Osteocyte (in vitro differentiated cells): Measurements from ENCODE around the gene UBE2F. TPM values are rescaled to one million over a fixed set of nuclear protein-coding genes. Genes with fewer than 3 reads are reported as not detected.

Experiments
- DNase-seq: peaks from one replicate; pipeline ENCODE4 v3.0.0; 2021; ENCODE audit warnings: mixed read lengths; ENCODE audit not compliant: unreplicated experiment; ENCODE audit errors: extremely low spot score
- H3K27ac Mint-ChIP-seq: one replicate; pipeline ENCODE4 v1.8.0; 2021; ENCODE audit warnings: mild to moderate bottlenecking, mixed read lengths; ENCODE audit not compliant: unreplicated experiment
- H3K27me3 Mint-ChIP-seq: one replicate; pipeline ENCODE4 v1.8.0; 2021; ENCODE audit warnings: mixed read lengths; ENCODE audit not compliant: unreplicated experiment
- H3K36me3 Mint-ChIP-seq: one replicate; pipeline ENCODE4 v1.8.0; 2021; ENCODE audit warnings: mixed read lengths; ENCODE audit not compliant: unreplicated experiment
- H3K4me1 Mint-ChIP-seq: one replicate; pipeline ENCODE4 v1.8.0; 2021; ENCODE audit warnings: mixed read lengths; ENCODE audit not compliant: unreplicated experiment
- H3K4me3 Mint-ChIP-seq: one replicate; pipeline ENCODE4 v1.8.0; 2021; ENCODE audit warnings: mild to moderate bottlenecking, moderate library complexity, mixed read lengths; ENCODE audit not compliant: unreplicated experiment
- H3K9me3 Mint-ChIP-seq: one replicate; pipeline ENCODE4 v1.8.0; 2021; ENCODE audit warnings: mixed read lengths; ENCODE audit not compliant: unreplicated experiment
- CTCF ChIP-seq: fragments of 200-600 bp; sonication (generic); IDR thresholded peaks from 2 replicates; pipeline ENCODE4 v1.5.0; 2021; ENCODE audit warnings: antibody characterized with exemption, mild to moderate bottlenecking, moderate library complexity
- total RNA-seq: library from RNA; stranded (reverse); gene quantifications from 2 replicates; pipeline ENCODE4 v1.2.1, GENCODE V29; 2021

Gene UBE2F
- total RNA-seq, 1 donor from 2014 or later: 54.3 TPM

GRCh38 chr2:237982039-237982725 is 15.4 kb downstream of the UBE2F start:
- Mint-ChIP-seq H3K36me3 (peaks cover 11% of the 10 kb centered on the region), H3K27me3 (no peaks in the 10 kb centered on the region), H3K9me3 (no peaks in the 10 kb centered on the region), H3K4me3 (no peak overlapping the region), H3K4me1 (peaks cover 28% of the 10 kb centered on the region), H3K27ac (no peak overlapping the region)
- no peak for DNase-seq
- TF ChIP-seq CTCF: no peak

- no peaks in the 10 kb centered on the region for H3K9me3 Mint-ChIP-seq
These were observed 17.1 kb downstream of the UBE2F start for GRCh38 chr2:237983922-237984321.

GRCh38 chr2:237987268-237987667 is 20.5 kb downstream of the UBE2F start:
- peaks cover 7% of the 10 kb centered on the region for H3K4me1 Mint-ChIP-seq
- no peak for TF ChIP-seq CTCF

More at GRCh38 chr2:237983922-237984321, 17.1 kb downstream of the UBE2F start:
- Mint-ChIP-seq H3K4me1 (peaks cover 16% of the 10 kb centered on the region), H3K27me3 (no peaks in the 10 kb centered on the region), H3K27ac (peak overlapping the region; percentile 42), H3K4me3 (no peak overlapping the region), H3K36me3 (peaks cover 11% of the 10 kb centered on the region)
- peak; percentile 49 for DNase-seq
- no peak for TF ChIP-seq CTCF

DNA sequence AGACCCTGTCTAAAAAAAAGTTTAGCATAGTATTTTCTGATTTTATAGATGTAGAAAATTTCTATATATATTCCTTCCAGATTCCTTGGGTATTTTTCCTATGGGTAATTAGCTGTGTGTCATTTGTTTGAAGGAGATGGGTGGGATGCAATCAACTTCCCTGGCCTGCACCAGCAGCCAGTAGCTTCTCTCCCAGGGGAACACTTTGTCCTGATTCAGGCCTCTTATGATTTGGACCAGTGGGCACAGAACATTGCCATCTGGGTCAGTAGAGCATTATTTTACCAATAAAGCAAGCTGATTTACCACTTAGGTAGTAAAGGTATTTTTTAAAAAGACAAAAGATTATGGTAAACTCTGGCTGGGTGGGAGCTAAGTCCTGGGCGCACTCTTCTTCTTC is 26.9 kb downstream of the UBE2F start:
- Mint-ChIP-seq H3K27ac (no peak overlapping the region), H3K9me3 (no peaks in the 10 kb centered on the region)

More at GRCh38 chr2:237987268-237987667, 20.5 kb downstream of the UBE2F start:
- no peak overlapping the region for H3K4me3 Mint-ChIP-seq
- no peak for DNase-seq
- H3K27me3 Mint-ChIP-seq: no peaks in the 10 kb centered on the region
- no peaks in the 10 kb centered on the region for H3K9me3 Mint-ChIP-seq
- peaks cover 13% of the 10 kb centered on the region for H3K36me3 Mint-ChIP-seq
- no peak overlapping the region for H3K27ac Mint-ChIP-seq

More for the DNA sequence above, 26.9 kb downstream of the UBE2F start:
- DNase-seq: no peak
- Mint-ChIP-seq H3K27me3 (no peaks in the 10 kb centered on the region), H3K4me1 (peaks cover 15% of the 10 kb centered on the region), H3K36me3 (peaks cover 35% of the 10 kb centered on the region), H3K4me3 (no peak overlapping the region)
- no peak for TF ChIP-seq CTCF
